ENCODE results near the gene MAMDC4. TPM values are rescaled to one million over a fixed set of nuclear protein-coding genes. Genes with fewer than 3 reads are reported as not detected.
A peak's percentile ranks its signal among the peaks of the same experiment; 100 is the strongest.

The MAMDC4 gene
- total and polyA plus RNA-seq, 2 of the 13 experiments (the other 11 are each of a cell fraction or from before 2014, with no cell fraction given): 6.0 to 6.8 TPM

- TF ChIP-seq, protein P1, sequence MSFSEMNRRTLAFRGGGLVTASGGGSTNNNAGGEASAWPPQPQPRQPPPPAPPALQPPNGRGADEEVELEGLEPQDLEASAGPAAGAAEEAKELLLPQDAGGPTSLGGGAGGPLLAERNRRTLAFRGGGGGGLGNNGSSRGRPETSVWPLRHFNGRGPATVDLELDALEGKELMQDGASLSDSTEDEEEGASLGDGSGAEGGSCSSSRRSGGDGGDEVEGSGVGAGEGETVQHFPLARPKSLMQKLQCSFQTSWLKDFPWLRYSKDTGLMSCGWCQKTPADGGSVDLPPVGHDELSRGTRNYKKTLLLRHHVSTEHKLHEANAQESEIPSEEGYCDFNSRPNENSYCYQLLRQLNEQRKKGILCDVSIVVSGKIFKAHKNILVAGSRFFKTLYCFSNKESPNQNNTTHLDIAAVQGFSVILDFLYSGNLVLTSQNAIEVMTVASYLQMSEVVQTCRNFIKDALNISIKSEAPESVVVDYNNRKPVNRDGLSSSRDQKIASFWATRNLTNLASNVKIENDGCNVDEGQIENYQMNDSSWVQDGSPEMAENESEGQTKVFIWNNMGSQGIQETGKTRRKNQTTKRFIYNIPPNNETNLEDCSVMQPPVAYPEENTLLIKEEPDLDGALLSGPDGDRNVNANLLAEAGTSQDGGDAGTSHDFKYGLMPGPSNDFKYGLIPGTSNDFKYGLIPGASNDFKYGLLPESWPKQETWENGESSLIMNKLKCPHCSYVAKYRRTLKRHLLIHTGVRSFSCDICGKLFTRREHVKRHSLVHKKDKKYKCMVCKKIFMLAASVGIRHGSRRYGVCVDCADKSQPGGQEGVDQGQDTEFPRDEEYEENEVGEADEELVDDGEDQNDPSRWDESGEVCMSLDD (CRISPR knock-in tag; IDR thresholded peaks at IDR 0.05; ENCODE audit: borderline replicate concordance): peak; percentile 70; the same call in 1 of the 2 replicates
- peak; percentile 58; the same call in 1 of the 2 replicates for TF ChIP-seq THAP11 (CRISPR knock-in tag; IDR thresholded peaks at IDR 0.05)
- TF ChIP-seq ZSCAN20 (CRISPR knock-in tag; IDR thresholded peaks at IDR 0.05; ENCODE audit: borderline replicate concordance): peak; percentile 84; the same call in 1 of the 2 replicates
- TF ChIP-seq ZMAT3 (CRISPR knock-in tag; conservative IDR thresholded peaks at IDR 0.05): no peak; the same call in 1 of the 2 replicates
- TF ChIP-seq DRAP1 (CRISPR knock-in tag; IDR thresholded peaks at IDR 0.05): peak; percentile 92
- peak; percentile 48; the same call in 1 of the 2 replicates for TF ChIP-seq MXD4 (CRISPR knock-in tag; IDR thresholded peaks at IDR 0.05)
- TF ChIP-seq ZNF572 (CRISPR knock-in tag; IDR thresholded peaks at IDR 0.05): no peak
- TF ChIP-seq MYC (CRISPR knock-in tag; IDR thresholded peaks at IDR 0.05; ENCODE audit: borderline replicate concordance): peak; percentile 89
- TF ChIP-seq, protein P2, sequence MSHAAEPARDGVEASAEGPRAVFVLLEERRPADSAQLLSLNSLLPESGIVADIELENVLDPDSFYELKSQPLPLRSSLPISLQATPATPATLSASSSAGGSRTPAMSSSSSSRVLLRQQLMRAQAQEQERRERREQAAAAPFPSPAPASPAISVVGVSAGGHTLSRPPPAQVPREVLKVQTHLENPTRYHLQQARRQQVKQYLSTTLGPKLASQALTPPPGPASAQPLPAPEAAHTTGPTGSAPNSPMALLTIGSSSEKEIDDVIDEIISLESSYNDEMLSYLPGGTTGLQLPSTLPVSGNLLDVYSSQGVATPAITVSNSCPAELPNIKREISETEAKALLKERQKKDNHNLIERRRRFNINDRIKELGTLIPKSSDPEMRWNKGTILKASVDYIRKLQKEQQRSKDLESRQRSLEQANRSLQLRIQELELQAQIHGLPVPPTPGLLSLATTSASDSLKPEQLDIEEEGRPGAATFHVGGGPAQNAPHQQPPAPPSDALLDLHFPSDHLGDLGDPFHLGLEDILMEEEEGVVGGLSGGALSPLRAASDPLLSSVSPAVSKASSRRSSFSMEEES (CRISPR knock-in tag; IDR thresholded peaks at IDR 0.05): no peak
- TF ChIP-seq, protein P3, sequence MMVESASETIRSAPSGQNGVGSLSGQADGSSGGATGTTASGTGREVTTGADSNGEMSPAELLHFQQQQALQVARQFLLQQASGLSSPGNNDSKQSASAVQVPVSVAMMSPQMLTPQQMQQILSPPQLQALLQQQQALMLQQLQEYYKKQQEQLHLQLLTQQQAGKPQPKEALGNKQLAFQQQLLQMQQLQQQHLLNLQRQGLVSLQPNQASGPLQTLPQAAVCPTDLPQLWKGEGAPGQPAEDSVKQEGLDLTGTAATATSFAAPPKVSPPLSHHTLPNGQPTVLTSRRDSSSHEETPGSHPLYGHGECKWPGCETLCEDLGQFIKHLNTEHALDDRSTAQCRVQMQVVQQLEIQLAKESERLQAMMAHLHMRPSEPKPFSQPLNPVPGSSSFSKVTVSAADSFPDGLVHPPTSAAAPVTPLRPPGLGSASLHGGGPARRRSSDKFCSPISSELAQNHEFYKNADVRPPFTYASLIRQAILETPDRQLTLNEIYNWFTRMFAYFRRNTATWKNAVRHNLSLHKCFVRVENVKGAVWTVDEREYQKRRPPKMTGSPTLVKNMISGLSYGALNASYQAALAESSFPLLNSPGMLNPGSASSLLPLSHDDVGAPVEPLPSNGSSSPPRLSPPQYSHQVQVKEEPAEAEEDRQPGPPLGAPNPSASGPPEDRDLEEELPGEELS (CRISPR knock-in tag; IDR thresholded peaks at IDR 0.05): peak; percentile 36; the same call in 1 of the 2 replicates
- 0 out of 2 replicates have a peak, but pooled peaks have one; percentile 14 for TF ChIP-seq ZNF788 (CRISPR knock-in tag; IDR thresholded peaks at IDR 0.05; ENCODE audit: borderline replicate concordance)
- no peak for TF ChIP-seq ZNF230 (CRISPR knock-in tag; IDR thresholded peaks at IDR 0.05)
- peak; percentile 55 for TF ChIP-seq AGO2 (optimal IDR thresholded peaks at IDR 0.05; ENCODE audit: low read depth, low read length)
- peak; percentile 89 for TF ChIP-seq CREB1 (IDR thresholded peaks at IDR 0.05)
- TF ChIP-seq CREB1 (CRISPR knock-in tag; IDR thresholded peaks at IDR 0.05): peak; percentile 81
- TF ChIP-seq, protein P4, sequence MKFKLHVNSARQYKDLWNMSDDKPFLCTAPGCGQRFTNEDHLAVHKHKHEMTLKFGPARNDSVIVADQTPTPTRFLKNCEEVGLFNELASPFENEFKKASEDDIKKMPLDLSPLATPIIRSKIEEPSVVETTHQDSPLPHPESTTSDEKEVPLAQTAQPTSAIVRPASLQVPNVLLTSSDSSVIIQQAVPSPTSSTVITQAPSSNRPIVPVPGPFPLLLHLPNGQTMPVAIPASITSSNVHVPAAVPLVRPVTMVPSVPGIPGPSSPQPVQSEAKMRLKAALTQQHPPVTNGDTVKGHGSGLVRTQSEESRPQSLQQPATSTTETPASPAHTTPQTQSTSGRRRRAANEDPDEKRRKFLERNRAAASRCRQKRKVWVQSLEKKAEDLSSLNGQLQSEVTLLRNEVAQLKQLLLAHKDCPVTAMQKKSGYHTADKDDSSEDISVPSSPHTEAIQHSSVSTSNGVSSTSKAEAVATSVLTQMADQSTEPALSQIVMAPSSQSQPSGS (CRISPR knock-in tag; IDR thresholded peaks at IDR 0.05): peak; percentile 51; the same call in 1 of the 2 replicates
- 0 out of 2 replicates have a peak, but pooled peaks have one; percentile 68 for TF ChIP-seq ZFP36L1 (CRISPR knock-in tag; IDR thresholded peaks at IDR 0.05)
- TF ChIP-seq ZNF33B (CRISPR knock-in tag; IDR thresholded peaks at IDR 0.05): peak; percentile 35; the same call in 1 of the 2 replicates
- TF ChIP-seq, protein P5, sequence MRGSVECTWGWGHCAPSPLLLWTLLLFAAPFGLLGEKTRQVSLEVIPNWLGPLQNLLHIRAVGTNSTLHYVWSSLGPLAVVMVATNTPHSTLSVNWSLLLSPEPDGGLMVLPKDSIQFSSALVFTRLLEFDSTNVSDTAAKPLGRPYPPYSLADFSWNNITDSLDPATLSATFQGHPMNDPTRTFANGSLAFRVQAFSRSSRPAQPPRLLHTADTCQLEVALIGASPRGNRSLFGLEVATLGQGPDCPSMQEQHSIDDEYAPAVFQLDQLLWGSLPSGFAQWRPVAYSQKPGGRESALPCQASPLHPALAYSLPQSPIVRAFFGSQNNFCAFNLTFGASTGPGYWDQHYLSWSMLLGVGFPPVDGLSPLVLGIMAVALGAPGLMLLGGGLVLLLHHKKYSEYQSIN (CRISPR knock-in tag; IDR thresholded peaks at IDR 0.05; ENCODE audit: borderline replicate concordance): no peak
- no peak for TF ChIP-seq RBAK (CRISPR knock-in tag; IDR thresholded peaks at IDR 0.05)
These were observed 33.9 kb downstream of the MAMDC4 start, which contains the start of gene TRAF2 (continued) for GRCh38 chr9:136885950-136886578.
